C4-2B (cell line): ENCODE results near the gene NAV2.

ENCODE experiments used
- ZFX ChIP-seq: fragments of 450-650 bp; IDR thresholded peaks from 2 replicates; pipeline ENCODE4 v1.6.1; 2017
- TF ChIP-seq, protein P1 (sequence below): fragments of 450-650 bp; conservative IDR thresholded peaks from 2 replicates; pipeline ENCODE4 v1.5.1; 2017; ENCODE audit warnings: mild to moderate bottlenecking

DNA sequence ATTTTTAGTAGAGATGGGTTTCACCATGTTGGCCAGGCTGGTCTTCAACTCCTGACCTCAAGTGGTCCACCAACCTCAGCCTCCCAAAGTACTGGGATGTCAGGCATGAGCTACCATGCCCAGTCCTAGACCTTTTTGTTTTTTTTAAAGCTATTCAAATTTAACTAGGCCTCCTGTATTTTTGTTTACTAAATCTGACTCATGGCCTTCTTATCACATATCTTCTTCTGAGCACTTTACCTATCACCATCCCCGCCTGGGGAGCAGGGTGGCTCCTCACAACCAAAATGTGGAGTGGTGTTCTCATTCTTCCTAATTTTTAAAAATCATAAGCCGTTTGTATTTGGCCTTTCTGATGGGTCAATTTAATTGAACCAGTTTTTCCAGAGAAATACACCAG lies 355.0 kb downstream of the NAV2 start:
- TF ChIP-seq, protein P1, sequence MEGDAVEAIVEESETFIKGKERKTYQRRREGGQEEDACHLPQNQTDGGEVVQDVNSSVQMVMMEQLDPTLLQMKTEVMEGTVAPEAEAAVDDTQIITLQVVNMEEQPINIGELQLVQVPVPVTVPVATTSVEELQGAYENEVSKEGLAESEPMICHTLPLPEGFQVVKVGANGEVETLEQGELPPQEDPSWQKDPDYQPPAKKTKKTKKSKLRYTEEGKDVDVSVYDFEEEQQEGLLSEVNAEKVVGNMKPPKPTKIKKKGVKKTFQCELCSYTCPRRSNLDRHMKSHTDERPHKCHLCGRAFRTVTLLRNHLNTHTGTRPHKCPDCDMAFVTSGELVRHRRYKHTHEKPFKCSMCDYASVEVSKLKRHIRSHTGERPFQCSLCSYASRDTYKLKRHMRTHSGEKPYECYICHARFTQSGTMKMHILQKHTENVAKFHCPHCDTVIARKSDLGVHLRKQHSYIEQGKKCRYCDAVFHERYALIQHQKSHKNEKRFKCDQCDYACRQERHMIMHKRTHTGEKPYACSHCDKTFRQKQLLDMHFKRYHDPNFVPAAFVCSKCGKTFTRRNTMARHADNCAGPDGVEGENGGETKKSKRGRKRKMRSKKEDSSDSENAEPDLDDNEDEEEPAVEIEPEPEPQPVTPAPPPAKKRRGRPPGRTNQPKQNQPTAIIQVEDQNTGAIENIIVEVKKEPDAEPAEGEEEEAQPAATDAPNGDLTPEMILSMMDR: no peak
- no peak for TF ChIP-seq ZFX
